ENCODE measurements around the gene SLC4A4. TPM values are rescaled to one million over a fixed set of nuclear protein-coding genes. Genes with fewer than 3 reads are reported as not detected.

SLC4A4 gene
- polyA plus RNA-seq, 1 of the 3 experiments (the other 2 are of a cell fraction): not detected

DNA sequence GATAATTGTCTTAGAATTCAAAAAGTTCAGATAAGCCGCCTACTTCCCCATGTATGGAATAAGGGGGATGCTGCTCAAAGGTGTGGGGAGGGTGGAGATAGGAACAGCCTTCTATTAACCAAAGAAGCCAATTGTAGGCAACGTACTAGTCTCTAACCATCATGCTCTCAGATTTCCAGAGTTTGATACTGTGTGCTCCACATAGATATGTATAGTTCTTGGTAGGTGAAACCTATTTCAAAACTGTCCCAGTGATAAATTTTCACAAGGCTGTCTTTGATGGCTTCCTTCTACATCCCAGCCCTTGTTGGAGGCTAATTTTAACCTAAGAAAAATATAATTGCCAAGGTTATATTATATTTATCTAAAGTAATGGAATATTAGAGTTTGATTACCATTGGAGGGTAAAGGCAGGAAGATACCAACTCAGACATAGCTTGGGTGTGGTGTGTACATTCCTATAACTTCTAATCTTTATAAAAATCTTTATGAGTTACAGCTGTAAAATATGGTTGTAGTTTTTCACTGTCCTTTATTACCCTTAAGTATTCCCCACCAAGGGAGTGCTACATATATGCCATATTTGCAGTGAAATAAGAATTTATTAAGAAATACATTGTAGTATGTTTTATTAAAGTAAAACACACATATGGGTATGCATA is 87.7 kb downstream of the SLC4A4 start:
- no peak overlapping the region for H2AFZ ChIP-seq (ENCODE audit: low read depth)
- 11% methylated on average over 2 of the region's 2 CpGs for WGBS (ENCODE audit: low lambda C conversion rate)
- no peak for TF ChIP-seq NRF1 (IDR thresholded peaks at IDR 0.05; ENCODE audit: low read depth, low read length)
- no peak for TF ChIP-seq RCOR1 (IDR thresholded peaks at IDR 0.05; ENCODE audit: low read length)
- no peak for TF ChIP-seq GATA2 (CRISPR knock-in tag; IDR thresholded peaks at IDR 0.05)
- TF ChIP-seq SIN3A (IDR thresholded peaks at IDR 0.05; ENCODE audit: borderline replicate concordance, low read depth, low read length): no peak
- TF ChIP-seq, protein P1, sequence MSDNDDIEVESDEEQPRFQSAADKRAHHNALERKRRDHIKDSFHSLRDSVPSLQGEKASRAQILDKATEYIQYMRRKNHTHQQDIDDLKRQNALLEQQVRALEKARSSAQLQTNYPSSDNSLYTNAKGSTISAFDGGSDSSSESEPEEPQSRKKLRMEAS (IDR thresholded peaks at IDR 0.05; ENCODE audit: low read depth): no peak
- TF ChIP-seq, protein P2, sequence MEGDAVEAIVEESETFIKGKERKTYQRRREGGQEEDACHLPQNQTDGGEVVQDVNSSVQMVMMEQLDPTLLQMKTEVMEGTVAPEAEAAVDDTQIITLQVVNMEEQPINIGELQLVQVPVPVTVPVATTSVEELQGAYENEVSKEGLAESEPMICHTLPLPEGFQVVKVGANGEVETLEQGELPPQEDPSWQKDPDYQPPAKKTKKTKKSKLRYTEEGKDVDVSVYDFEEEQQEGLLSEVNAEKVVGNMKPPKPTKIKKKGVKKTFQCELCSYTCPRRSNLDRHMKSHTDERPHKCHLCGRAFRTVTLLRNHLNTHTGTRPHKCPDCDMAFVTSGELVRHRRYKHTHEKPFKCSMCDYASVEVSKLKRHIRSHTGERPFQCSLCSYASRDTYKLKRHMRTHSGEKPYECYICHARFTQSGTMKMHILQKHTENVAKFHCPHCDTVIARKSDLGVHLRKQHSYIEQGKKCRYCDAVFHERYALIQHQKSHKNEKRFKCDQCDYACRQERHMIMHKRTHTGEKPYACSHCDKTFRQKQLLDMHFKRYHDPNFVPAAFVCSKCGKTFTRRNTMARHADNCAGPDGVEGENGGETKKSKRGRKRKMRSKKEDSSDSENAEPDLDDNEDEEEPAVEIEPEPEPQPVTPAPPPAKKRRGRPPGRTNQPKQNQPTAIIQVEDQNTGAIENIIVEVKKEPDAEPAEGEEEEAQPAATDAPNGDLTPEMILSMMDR (IDR thresholded peaks at IDR 0.05): no peak
- no peak for TF ChIP-seq SMC3 (IDR thresholded peaks at IDR 0.05; ENCODE audit: low read depth, low read length)
- no peak for TF ChIP-seq REST (IDR thresholded peaks at IDR 0.05; ENCODE audit: low read depth, low read length)
- TF ChIP-seq, protein P3, sequence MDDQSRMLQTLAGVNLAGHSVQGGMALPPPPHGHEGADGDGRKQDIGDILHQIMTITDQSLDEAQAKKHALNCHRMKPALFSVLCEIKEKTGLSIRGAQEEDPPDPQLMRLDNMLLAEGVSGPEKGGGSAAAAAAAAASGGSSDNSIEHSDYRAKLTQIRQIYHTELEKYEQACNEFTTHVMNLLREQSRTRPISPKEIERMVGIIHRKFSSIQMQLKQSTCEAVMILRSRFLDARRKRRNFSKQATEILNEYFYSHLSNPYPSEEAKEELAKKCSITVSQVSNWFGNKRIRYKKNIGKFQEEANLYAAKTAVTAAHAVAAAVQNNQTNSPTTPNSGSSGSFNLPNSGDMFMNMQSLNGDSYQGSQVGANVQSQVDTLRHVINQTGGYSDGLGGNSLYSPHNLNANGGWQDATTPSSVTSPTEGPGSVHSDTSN (IDR thresholded peaks at IDR 0.05): no peak
- no peak for TF ChIP-seq MXI1 (IDR thresholded peaks at IDR 0.05; ENCODE audit: low read depth, low read length)
- no peak for TF ChIP-seq TCF12 (IDR thresholded peaks at IDR 0.05)
- no peak for TF ChIP-seq FOXJ3 (CRISPR knock-in tag; IDR thresholded peaks at IDR 0.05)
- no peak for TF ChIP-seq POLR2AphosphoS5 (IDR thresholded peaks at IDR 0.05; ENCODE audit: low read depth, low read length)
- no peak for TF ChIP-seq USF1 (IDR thresholded peaks at IDR 0.05; ENCODE audit: borderline replicate concordance, low read depth)
- TF ChIP-seq EZH2phosphoT487 (IDR thresholded peaks at IDR 0.05; ENCODE audit: borderline replicate concordance, low read depth): no peak
- TF ChIP-seq RFX5 (IDR thresholded peaks at IDR 0.05; ENCODE audit: low read length): no peak
- H3K9ac ChIP-seq: no peak overlapping the region
- no peaks in the 10 kb centered on the region for H3K79me2 ChIP-seq (ENCODE audit: insufficient read depth)
- POLR2A ChIA-PET: no interaction called here
- DNase-seq: no peak
- no peaks in the 10 kb centered on the region for H4K20me1 ChIP-seq (ENCODE audit: insufficient read depth)
- no peaks in the 10 kb centered on the region for H3K9me2 ChIP-seq
- H3K27ac ChIP-seq (ENCODE audit: low read depth in 2 of 2, low read length in 1 of 2): no peak overlapping the region
- no peaks in the 10 kb centered on the region for H3K4me1 ChIP-seq (ENCODE audit: control insufficient read depth in 1 of 2, insufficient read depth in 2 of 2, low read depth in 1 of 2, low read length in 1 of 2)
- CTCF ChIA-PET: no interaction called here
- H3K27me3 ChIP-seq (ENCODE audit: insufficient read depth): no peaks in the 10 kb centered on the region
- H3K4me2 ChIP-seq: no peak overlapping the region
- H3F3A ChIP-seq (replicated peaks; ENCODE audit: insufficient read depth): no peaks in the 10 kb centered on the region
- no peaks in the 10 kb centered on the region for H3K36me3 ChIP-seq (replicated peaks in 1 of 2; ENCODE audit: control insufficient read depth in 1 of 2, insufficient read depth in 2 of 2, low read length in 1 of 2)
- H3K4me3 ChIP-seq (ENCODE audit: low read depth in 2 of 2, low read length in 1 of 2): no peak overlapping the region
- no peaks in the 10 kb centered on the region for H3K9me3 ChIP-seq
